GM12878 (cell line): ENCODE measurements around the gene CCDC197. TPM values are rescaled to one million over a fixed set of nuclear protein-coding genes. Genes with fewer than 3 reads are reported as not detected.

Experiments used
- ATF7 ChIP-seq: fragments of 450-650 bp; IDR thresholded peaks from 2 replicates; pipeline ENCODE4 v1.6.1; 2016; ENCODE audit warnings: low read depth, mild to moderate bottlenecking
- BCL3 ChIP-seq: IDR thresholded peaks from 2 replicates; pipeline ENCODE4 v1.6.1; 2011; ENCODE audit warnings: borderline replicate concordance, low read depth, mild to moderate bottlenecking, moderate library complexity, low read length; ENCODE audit not compliant: insufficient read depth, poor library complexity, severe bottlenecking
- BMI1 ChIP-seq: fragments of 450-650 bp; IDR thresholded peaks from 2 replicates; pipeline ENCODE4 v1.6.1; 2016; ENCODE audit warnings: mild to moderate bottlenecking, moderate library complexity, borderline replicate concordance
- CBFB ChIP-seq: IDR thresholded peaks from 2 replicates; pipeline ENCODE4 v1.6.1; 2016; ENCODE audit warnings: antibody characterized with exemption, low read depth
- CEBPB ChIP-seq, 2 experiments: fragments of 150-350 bp in 1 of 2; IDR thresholded peaks; 2 replicates each; pipeline ENCODE4 v1.6.1; 2012 to 2014; ENCODE audit warnings: low read depth in 2 of 2, low read length in 2 of 2, borderline replicate concordance in 1 of 2, inconsistent platforms in 1 of 2
- CHD1 ChIP-seq: IDR thresholded peaks from 2 replicates; pipeline ENCODE4 v1.6.1; 2012; ENCODE audit warnings: low read depth, low read length, improper control_type of control experiment
- DPF2 ChIP-seq: fragments of 450-650 bp; IDR thresholded peaks from 2 replicates; pipeline ENCODE4 v1.6.1; 2017; ENCODE audit warnings: mild to moderate bottlenecking
- ESRRA ChIP-seq: IDR thresholded peaks from 2 replicates; pipeline ENCODE4 v1.6.1; 2012; ENCODE audit warnings: mild to moderate bottlenecking, low read length, improper control_type of control experiment
- IKZF1 ChIP-seq: fragments of 450-650 bp; conservative IDR thresholded peaks from 2 replicates; pipeline ENCODE4 v1.6.1; 2017; ENCODE audit warnings: antibody characterized with exemption, mild to moderate bottlenecking
- IRF4 ChIP-seq: IDR thresholded peaks from 2 replicates; pipeline ENCODE4 v1.6.1; 2011; ENCODE audit warnings: low read depth, low read length
- MEF2A ChIP-seq: IDR thresholded peaks from 2 replicates; pipeline ENCODE4 v1.6.1; 2011; ENCODE audit warnings: low read depth, mild to moderate bottlenecking, low read length, moderate library complexity; ENCODE audit not compliant: insufficient read depth
- NKRF ChIP-seq: fragments of 450-650 bp; conservative IDR thresholded peaks from 2 replicates; pipeline ENCODE4 v1.6.1; 2017; ENCODE audit warnings: mild to moderate bottlenecking, moderate library complexity
- POLR2AphosphoS5 ChIP-seq: IDR thresholded peaks from 2 replicates; pipeline ENCODE4 v1.6.1; 2011; ENCODE audit warnings: mild to moderate bottlenecking, low read length, inconsistent platforms
- RELA ChIP-seq: fragments of 450-650 bp; IDR thresholded peaks from 2 replicates; pipeline ENCODE4 v1.8.0; 2014; ENCODE audit warnings: borderline replicate concordance; ENCODE audit not compliant: partially characterized antibody
- SUPT20H ChIP-seq: IDR thresholded peaks from 2 replicates; pipeline ENCODE4 v1.6.1; 2011; ENCODE audit warnings: low read depth, mild to moderate bottlenecking, low read length, moderate library complexity, borderline replicate concordance; ENCODE audit not compliant: control insufficient read depth
- SUZ12 ChIP-seq: fragments of 200-600 bp; sonication (generic); IDR thresholded peaks from one replicate; pipeline ENCODE4 v1.6.1; 2018; ENCODE audit warnings: antibody characterized with exemption, mild to moderate bottlenecking; ENCODE audit not compliant: unreplicated experiment
- TCF3 ChIP-seq: IDR thresholded peaks from 2 replicates; pipeline ENCODE4 v1.6.1; 2012; ENCODE audit warnings: low read depth, mild to moderate bottlenecking, low read length, borderline replicate concordance; ENCODE audit not compliant: insufficient read depth
- YY1 ChIP-seq: IDR thresholded peaks from 2 replicates; pipeline ENCODE4 v1.6.1; 2011; ENCODE audit warnings: low read depth, mild to moderate bottlenecking, low read length
- ZBED1 ChIP-seq: IDR thresholded peaks from 2 replicates; pipeline ENCODE4 v1.6.1; 2016; ENCODE audit warnings: borderline replicate concordance
- ZNF217 ChIP-seq: fragments of 450-650 bp; IDR thresholded peaks from 2 replicates; pipeline ENCODE4 v1.6.1; 2017; ENCODE audit warnings: antibody characterized with exemption, mild to moderate bottlenecking
- ZNF24 ChIP-seq: fragments of 450-650 bp; IDR thresholded peaks from 2 replicates; pipeline ENCODE4 v1.6.1; 2017; ENCODE audit warnings: antibody characterized with exemption, mild to moderate bottlenecking
- ZNF274 ChIP-seq: IDR thresholded peaks from one replicate; pipeline ENCODE4 v1.8.0; 2011; ENCODE audit not compliant: insufficient read length, insufficient read depth
- ZNF592 ChIP-seq: fragments of 450-650 bp; IDR thresholded peaks from 2 replicates; pipeline ENCODE4 v1.6.1; 2017; ENCODE audit warnings: mild to moderate bottlenecking, moderate library complexity
- ZSCAN29 ChIP-seq: fragments of 450-650 bp; IDR thresholded peaks from 2 replicates; pipeline ENCODE4 v1.6.1; 2017; ENCODE audit warnings: mild to moderate bottlenecking, moderate library complexity
- polyA plus RNA-seq, 11 experiments: library from polyadenylated mRNA; depleted of rRNA in 4 of 11; unstranded in 6 of 11; stranded (reverse) in 5 of 11; fragments of >200 nt; fragmentation: Nextera tagmentation in 4 of 11; fragmentation: Illumina TruSeq in 1 of 11; extraction: Ambion mirVana in 4 of 11; extraction: Trizol in 1 of 11; gene quantifications; 1 replicate in 1 of 11; 2 replicates in 10 of 11; pipeline versions ENCODE4 v1.2.1 to v1.2.3, GENCODE V29; 2011 to 2016; ENCODE audit warnings: inconsistent platforms in 2 of 11, missing spikeins in 2 of 11, low read depth in 1 of 11
- total RNA-seq, 4 experiments: library from RNA; depleted of rRNA in 3 of 4; stranded (reverse); fragments of >200 nt in 3 of 4; fragmentation: Illumina TruSeq in 1 of 4; extraction: Trizol in 1 of 4; gene quantifications; 2 replicates each; pipeline versions ENCODE4 v1.2.1 to v1.2.3, GENCODE V29; 2013 to 2021

Gene CCDC197
- total and polyA plus RNA-seq, 10 of the 15 experiments (the other 5 are each of a cell fraction or from before 2014, with no cell fraction given) = 0.12 TPM; not detected in 9

- peak; percentile 88 for TF ChIP-seq BCL3
- TF ChIP-seq BMI1 = peak; percentile 73
- peak; percentile 86; the same call in 1 of the 2 replicates for TF ChIP-seq TCF3
- no peak for TF ChIP-seq NKRF
- peak; percentile 80; the same call in 1 of the 2 replicates for TF ChIP-seq CBFB
- peak; percentile 73 for TF ChIP-seq RELA
- TF ChIP-seq CHD1 = no peak
- peak; percentile 97 for TF ChIP-seq IKZF1
- peak; percentile 98 for TF ChIP-seq IRF4
- peak; percentile 98 for TF ChIP-seq DPF2
- TF ChIP-seq MEF2A = peak; percentile 77
- peak; percentile 81 for TF ChIP-seq ATF7
- peak; percentile 63; the same call in 1 of the 2 replicates for TF ChIP-seq ZNF24
- TF ChIP-seq ESRRA = peak; percentile 78; the same call in 1 of the 2 replicates
- no peak for TF ChIP-seq POLR2AphosphoS5
- no peak for TF ChIP-seq SUZ12
- TF ChIP-seq ZSCAN29 = 0 out of 2 replicates have a peak, but pooled peaks have one; percentile 49
- TF ChIP-seq ZNF592 = peak; percentile 51; the same call in 1 of the 2 replicates
- peak; percentile 90 for TF ChIP-seq ZBED1
- no peak for TF ChIP-seq ZNF217
- no peak for TF ChIP-seq CEBPB (IDR thresholded peaks at IDR 0.05; ENCODE audit: borderline replicate concordance in 1 of 2, low read depth in 2 of 2, low read length in 2 of 2)
- TF ChIP-seq YY1 = peak; percentile 75
- TF ChIP-seq SUPT20H = no peak
- TF ChIP-seq ZNF274 = no peak
Measured at GRCh38 chr14:93967637-93968250, 29.4 kb upstream of the CCDC197 start (continued).
